Chondrocyte (in vitro differentiated cells): ENCODE measurements around the gene GRIK3. TPM values are rescaled to one million over a fixed set of nuclear protein-coding genes. Genes with fewer than 3 reads are reported as not detected.

ENCODE experiments used
- DNase-seq: peaks from one replicate; pipeline ENCODE4 v3.0.0; 2021; ENCODE audit warnings: mixed read lengths, low spot score
- H3K27ac Mint-ChIP-seq: one replicate; pipeline ENCODE4 v1.8.0; 2021; ENCODE audit warnings: mild to moderate bottlenecking, moderate library complexity, mixed read lengths; ENCODE audit not compliant: unreplicated experiment
- H3K27me3 Mint-ChIP-seq: 2 replicates; pipeline ENCODE4 v1.8.0; 2021; ENCODE audit warnings: low read depth, mixed read lengths
- H3K36me3 Mint-ChIP-seq: 2 replicates; pipeline ENCODE4 v1.8.0; 2021; ENCODE audit warnings: low read depth, mixed read lengths
- H3K4me1 Mint-ChIP-seq: 2 replicates; pipeline ENCODE4 v1.8.0; 2021; ENCODE audit warnings: low read depth, mild to moderate bottlenecking, mixed read lengths
- H3K4me3 Mint-ChIP-seq: one replicate; pipeline ENCODE4 v1.8.0; 2021; ENCODE audit warnings: mild to moderate bottlenecking, moderate library complexity, mixed read lengths; ENCODE audit not compliant: unreplicated experiment
- H3K9me3 Mint-ChIP-seq: 2 replicates; pipeline ENCODE4 v1.8.0; 2021; ENCODE audit warnings: low read depth, mixed read lengths
- total RNA-seq: library from RNA; stranded (reverse); gene quantifications from 3 replicates; pipeline ENCODE4 v1.2.1, GENCODE V29; 2021
- TF ChIP-seq, protein P1 (sequence below): fragments of 200-600 bp; sonication (generic); IDR thresholded peaks from 2 replicates; pipeline ENCODE4 v1.5.0; 2021; ENCODE audit warnings: antibody characterized with exemption, mild to moderate bottlenecking, moderate library complexity

The GRIK3 gene
- total RNA-seq, 1 donor from 2014 or later: not detected

DNA sequence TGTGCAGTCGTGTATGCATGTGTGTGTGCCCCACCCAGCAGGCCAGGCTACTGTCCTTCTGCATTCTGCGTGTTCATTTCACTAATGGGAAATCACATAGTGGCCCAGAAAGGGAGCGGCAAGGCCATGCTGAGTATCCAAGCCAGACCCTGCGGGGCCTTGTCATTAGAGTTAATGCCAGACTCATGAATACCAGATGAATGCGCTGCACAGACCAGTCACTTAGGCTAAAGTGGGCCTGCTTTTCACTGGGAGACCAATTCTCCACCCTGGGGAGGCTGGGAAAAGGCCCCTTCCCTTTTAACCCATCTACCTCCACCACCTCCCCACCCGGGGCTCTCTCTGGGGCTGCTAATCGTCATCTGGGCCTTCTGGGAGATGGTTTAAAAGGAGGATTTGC lies 17.0 kb upstream of the GRIK3 start:
- H3K9me3 Mint-ChIP-seq: no peaks in the 10 kb centered on the region
- TF ChIP-seq, protein P1, sequence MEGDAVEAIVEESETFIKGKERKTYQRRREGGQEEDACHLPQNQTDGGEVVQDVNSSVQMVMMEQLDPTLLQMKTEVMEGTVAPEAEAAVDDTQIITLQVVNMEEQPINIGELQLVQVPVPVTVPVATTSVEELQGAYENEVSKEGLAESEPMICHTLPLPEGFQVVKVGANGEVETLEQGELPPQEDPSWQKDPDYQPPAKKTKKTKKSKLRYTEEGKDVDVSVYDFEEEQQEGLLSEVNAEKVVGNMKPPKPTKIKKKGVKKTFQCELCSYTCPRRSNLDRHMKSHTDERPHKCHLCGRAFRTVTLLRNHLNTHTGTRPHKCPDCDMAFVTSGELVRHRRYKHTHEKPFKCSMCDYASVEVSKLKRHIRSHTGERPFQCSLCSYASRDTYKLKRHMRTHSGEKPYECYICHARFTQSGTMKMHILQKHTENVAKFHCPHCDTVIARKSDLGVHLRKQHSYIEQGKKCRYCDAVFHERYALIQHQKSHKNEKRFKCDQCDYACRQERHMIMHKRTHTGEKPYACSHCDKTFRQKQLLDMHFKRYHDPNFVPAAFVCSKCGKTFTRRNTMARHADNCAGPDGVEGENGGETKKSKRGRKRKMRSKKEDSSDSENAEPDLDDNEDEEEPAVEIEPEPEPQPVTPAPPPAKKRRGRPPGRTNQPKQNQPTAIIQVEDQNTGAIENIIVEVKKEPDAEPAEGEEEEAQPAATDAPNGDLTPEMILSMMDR: no peak

DNA sequence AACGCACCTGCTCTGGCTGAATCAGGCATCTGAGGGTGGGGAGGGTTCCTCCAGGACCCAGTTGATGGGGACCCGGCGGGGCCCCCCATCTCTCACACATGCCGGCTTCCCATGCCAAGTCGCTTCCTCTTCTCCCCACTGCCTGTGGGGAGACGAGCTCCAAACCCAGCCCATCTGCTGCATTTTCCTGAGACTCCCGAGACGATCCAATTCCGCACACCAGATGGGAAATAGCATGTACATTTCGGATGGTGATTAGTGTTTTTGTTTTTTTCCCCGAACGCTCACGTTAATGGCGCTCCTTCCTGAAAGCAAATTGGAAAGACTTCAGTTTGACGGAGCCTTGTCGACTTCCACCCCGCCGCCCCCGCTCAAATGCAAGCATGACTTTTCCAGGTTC lies 13.2 kb upstream of the GRIK3 start:
- Mint-ChIP-seq H3K4me3 (no peak overlapping the region), H3K4me1 (no peaks in the 10 kb centered on the region), H3K36me3 (no peaks in the 10 kb centered on the region), H3K9me3 (no peaks in the 10 kb centered on the region), H3K27me3 (peaks cover 20% of the 10 kb centered on the region), H3K27ac (no peak overlapping the region)
- no peak for DNase-seq
- TF ChIP-seq, protein P1: no peak

More for the DNA sequence above, 17.0 kb upstream of the GRIK3 start:
- no peaks in the 10 kb centered on the region for H3K4me1 Mint-ChIP-seq
- no peak for DNase-seq
- H3K4me3 Mint-ChIP-seq: no peak overlapping the region
- no peak overlapping the region for H3K27ac Mint-ChIP-seq
- H3K36me3 Mint-ChIP-seq: no peaks in the 10 kb centered on the region
- peaks cover 7% of the 10 kb centered on the region for H3K27me3 Mint-ChIP-seq

DNA sequence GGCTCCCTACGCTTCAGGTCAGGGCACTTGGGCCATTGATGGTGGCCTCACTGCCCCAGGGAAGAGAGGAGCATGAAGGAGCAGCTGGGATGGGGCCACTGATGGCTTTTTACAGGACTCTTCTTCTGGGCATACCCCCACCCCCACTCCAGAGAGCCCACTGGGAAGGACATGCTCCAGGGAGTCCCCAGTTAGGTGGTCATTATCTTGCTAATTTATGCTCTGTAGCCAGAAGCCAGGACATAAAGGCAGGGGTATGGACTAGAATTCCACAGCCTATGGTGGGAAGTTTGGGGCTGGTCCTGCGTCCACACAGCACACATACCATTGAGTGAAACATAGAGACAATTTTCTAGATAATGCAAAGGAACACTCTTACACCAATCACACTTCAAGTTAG lies 8.8 kb upstream of the GRIK3 start:
- no peak overlapping the region for H3K4me3 Mint-ChIP-seq
- H3K27ac Mint-ChIP-seq: no peak overlapping the region
- TF ChIP-seq, protein P1: no peak
- no peaks in the 10 kb centered on the region for H3K4me1 Mint-ChIP-seq
- H3K27me3 Mint-ChIP-seq: peaks cover 54% of the 10 kb centered on the region
- H3K9me3 Mint-ChIP-seq: no peaks in the 10 kb centered on the region
- H3K36me3 Mint-ChIP-seq: no peaks in the 10 kb centered on the region
- no peak for DNase-seq

DNA sequence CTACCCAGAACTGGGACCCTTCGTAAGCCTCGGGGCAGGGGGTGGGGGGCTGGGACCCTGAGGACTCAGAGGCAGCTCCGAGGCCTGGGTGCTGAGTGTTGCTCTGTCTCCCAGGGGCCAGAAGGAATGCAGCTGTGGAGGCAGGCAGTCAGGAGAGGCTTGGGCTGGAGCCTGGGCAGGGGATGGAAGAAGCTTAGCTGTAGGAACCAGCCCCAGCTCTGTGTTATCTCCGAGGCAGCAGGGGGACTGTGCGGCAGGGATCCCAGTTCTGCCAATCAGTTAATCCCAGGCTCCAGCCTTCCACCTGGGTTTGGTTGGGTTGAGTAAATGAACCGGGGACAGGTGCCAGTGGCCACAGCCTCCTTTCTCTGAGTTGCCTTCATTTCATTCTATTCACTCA lies 8.2 kb upstream of the GRIK3 start:
- no peaks in the 10 kb centered on the region for H3K9me3 Mint-ChIP-seq
- TF ChIP-seq, protein P1: no peak
- H3K4me1 Mint-ChIP-seq: no peaks in the 10 kb centered on the region
- no peaks in the 10 kb centered on the region for H3K36me3 Mint-ChIP-seq
- H3K27ac Mint-ChIP-seq: no peak overlapping the region
- no peak overlapping the region for H3K4me3 Mint-ChIP-seq
- no peak for DNase-seq
- H3K27me3 Mint-ChIP-seq: peaks cover 57% of the 10 kb centered on the region

DNA sequence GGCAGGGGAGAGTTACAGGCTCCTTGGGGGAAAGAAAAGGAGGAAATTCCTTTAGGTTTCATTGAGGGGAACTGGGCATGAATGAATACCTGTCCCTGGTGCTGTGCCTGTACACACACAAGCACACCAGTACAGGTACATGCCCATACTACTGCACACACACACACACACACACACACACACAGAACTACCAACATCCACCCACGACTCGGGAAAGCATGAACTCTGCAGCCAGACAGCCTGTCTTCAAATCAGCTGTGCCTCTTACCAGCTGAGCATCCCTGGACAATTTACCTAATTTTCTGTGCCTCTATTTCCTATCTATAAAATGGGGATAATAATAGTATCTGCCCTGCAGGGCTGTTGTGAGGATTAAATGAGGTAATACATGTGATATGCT lies 7.2 kb upstream of the GRIK3 start:
- TF ChIP-seq, protein P1: no peak
- no peak for DNase-seq
- Mint-ChIP-seq H3K27ac (no peak overlapping the region), H3K36me3 (no peaks in the 10 kb centered on the region), H3K4me3 (no peak overlapping the region), H3K27me3 (peaks cover 64% of the 10 kb centered on the region), H3K4me1 (no peaks in the 10 kb centered on the region), H3K9me3 (no peaks in the 10 kb centered on the region)
